CD4-positive, alpha-beta T cell (primary cell): Measurements from ENCODE around the gene NDFIP2. TPM values are rescaled to one million over a fixed set of nuclear protein-coding genes. Genes with fewer than 3 reads are reported as not detected.

ENCODE experiments used
- ATAC-seq: fragments of 200-7000 bp; cut with Tn5 transposase; one replicate; pipeline ENCODE4 v1.10.0; 2022; ENCODE audit warnings: mild to moderate bottlenecking; ENCODE audit not compliant: poor library complexity
- CTCF ChIA-PET: fragments of 350-600 bp; sonication (Branson Sonifier 250); formaldehyde crosslinking; loops from one replicate; lab custom pipeline; 2021; ENCODE audit warnings: antibody characterized with exemption, inconsistent platforms; lab: Charles Lee
- POLR2A ChIA-PET: fragments of 350-600 bp; sonication (Branson Sonifier 250); formaldehyde crosslinking; loops from one replicate; lab custom pipeline; 2021; ENCODE audit warnings: antibody characterized with exemption, inconsistent platforms; lab: Charles Lee
- DNase-seq, 14 experiments: peaks; one replicate each; pipeline ENCODE4 v3.0.0-alpha.2; 2013 to 2020; ENCODE audit warnings: mixed read lengths in 2 of 14
- H3K27ac ChIP-seq, 2 donors: one replicate each; pipeline versions ENCODE4 v1.5.1 to v1.7.0; 2013; ENCODE audit warnings: low read length in 2 of 2, low read depth in 1 of 2, mild to moderate bottlenecking in 1 of 2
- H3K27me3 ChIP-seq, 2 experiments: 1 replicate in 1 of 2; 2 replicates in 1 of 2; pipeline versions ENCODE4 v1.6.1 to v1.7.0; 2013; ENCODE audit warnings: low read length in 2 of 2, control low read depth in 1 of 2, mild to moderate bottlenecking in 1 of 2, moderate library complexity in 1 of 2; ENCODE audit not compliant: insufficient read depth in 2 of 2, control insufficient read depth in 1 of 2
- H3K36me3 ChIP-seq: one replicate; pipeline ENCODE4 v1.6.1; 2013; ENCODE audit warnings: low read length, control low read depth; ENCODE audit not compliant: insufficient read depth
- H3K4me1 ChIP-seq: one replicate; pipeline ENCODE4 v1.6.1; 2013; ENCODE audit warnings: low read length, control low read depth; ENCODE audit not compliant: insufficient read depth
- H3K4me3 ChIP-seq: one replicate; pipeline ENCODE4 v1.5.1; 2013; ENCODE audit warnings: mild to moderate bottlenecking, low read length, moderate library complexity
- H3K9me3 ChIP-seq, 2 experiments: 1 replicate in 1 of 2; 2 replicates in 1 of 2; pipeline versions ENCODE4 v1.6.1 to v1.7.0; 2013; ENCODE audit warnings: low read length in 2 of 2, mild to moderate bottlenecking in 2 of 2, control low read depth in 1 of 2, moderate library complexity in 1 of 2; ENCODE audit not compliant: control insufficient read depth in 1 of 2, insufficient read depth in 1 of 2
- H3K27ac Mint-ChIP-seq: one replicate; pipeline ENCODE4 v1.8.0; 2020; ENCODE audit warnings: mixed read lengths
- H3K27me3 Mint-ChIP-seq: one replicate; pipeline ENCODE4 v1.8.0; 2021; ENCODE audit warnings: mixed read lengths
- H3K36me3 Mint-ChIP-seq: one replicate; pipeline ENCODE4 v1.8.0; 2021; ENCODE audit warnings: low read depth, mixed read lengths
- H3K4me1 Mint-ChIP-seq: one replicate; pipeline ENCODE4 v1.8.0; 2021; ENCODE audit warnings: low read depth, mixed read lengths
- H3K4me3 Mint-ChIP-seq: one replicate; pipeline ENCODE4 v1.8.0; 2020; ENCODE audit warnings: mild to moderate bottlenecking, mixed read lengths
- H3K9me3 Mint-ChIP-seq: one replicate; pipeline ENCODE4 v1.8.0; 2020; ENCODE audit warnings: mixed read lengths
- intact Hi-C, 2 experiments: fragments of 100-400 bp; cut with DNase I in 1 of 2; cut with micrococcal nuclease in 1 of 2; formaldehyde crosslinking; loops; one replicate each; pipeline versions ENCODE4 v1.15.1 to v1.9.0; 2023 to 2025; cut with DNase I, micrococcal nuclease
- total RNA-seq, 174 experiments: library from RNA in 2 of 174; stranded (reverse) in 2 of 174; gene quantifications; one replicate each; pipeline ENCODE4 v1.2.3 and lab custom pipeline; 2021 to 2026
- TF ChIP-seq, protein P1 (sequence below): fragments of 200-600 bp; IDR thresholded peaks from one replicate; pipeline ENCODE4 v1.8.0; 2022; ENCODE audit warnings: antibody characterized with exemption, mild to moderate bottlenecking

The NDFIP2 gene
- total RNA-seq, 2 experiments from 2014 or later = 3.2 to 3.4 TPM

DNA sequence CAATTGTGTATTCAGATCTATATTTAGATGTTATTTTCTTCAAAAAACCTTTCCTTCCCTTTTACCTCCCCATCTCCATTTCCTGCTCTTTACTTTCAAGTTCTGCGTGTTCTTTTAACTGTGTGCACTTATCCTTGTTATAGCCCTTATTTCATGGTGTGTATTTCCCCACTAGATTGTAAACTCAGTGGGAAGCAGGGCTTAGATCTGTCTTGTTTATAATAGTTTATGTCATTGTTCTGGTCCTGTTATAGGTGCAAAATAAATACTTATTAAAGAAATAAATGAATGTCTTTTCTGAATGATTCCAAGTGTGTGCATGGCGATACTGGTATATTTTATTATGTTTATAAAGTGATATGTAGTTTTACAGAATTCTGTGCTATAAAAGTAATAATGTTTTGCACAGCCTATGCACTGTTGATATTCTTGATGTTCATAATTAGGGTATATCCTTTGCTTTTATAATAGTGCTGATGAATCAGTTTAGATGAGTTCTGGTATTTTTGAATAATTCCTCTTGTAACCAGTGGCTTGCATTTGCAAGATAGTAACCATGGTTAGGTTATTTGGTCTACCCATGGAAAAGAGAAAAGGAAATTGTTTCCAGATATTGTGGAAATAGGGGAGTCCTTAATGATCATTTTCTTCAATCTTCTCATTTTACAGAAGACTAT is 12.1 kb downstream of the NDFIP2 start:
- CTCF ChIA-PET = interaction anchor here (1.5 kb wide), 1 partner anchor 9 kb away, joined by 5 read pairs; no protein-coding TSS in a partner anchor

DNA sequence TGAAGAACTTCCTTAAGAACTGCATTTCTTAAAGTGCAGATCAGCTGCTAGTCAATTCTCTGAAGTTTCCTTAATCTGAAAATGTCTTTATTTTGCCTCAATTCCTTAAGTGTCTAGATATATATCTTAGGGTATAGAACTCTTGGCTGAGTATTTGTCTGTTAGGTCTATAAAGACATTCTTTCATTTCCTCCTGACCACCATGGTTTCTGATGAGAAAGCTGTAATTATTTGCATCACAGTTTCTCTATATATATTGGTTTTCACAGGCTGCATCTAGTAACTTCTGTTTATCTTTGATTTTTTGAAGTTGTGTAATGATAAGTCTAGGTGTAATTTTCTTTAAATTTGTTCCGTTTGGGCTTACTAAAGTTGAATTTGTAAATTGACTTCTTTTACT is 15.2 kb downstream of the NDFIP2 start:
- Mint-ChIP-seq H3K4me3 (no peak overlapping the region), H3K27ac (no peak overlapping the region), H3K4me1 (peaks cover 71% of the 10 kb centered on the region), H3K36me3 (no peaks in the 10 kb centered on the region), H3K9me3 (no peaks in the 10 kb centered on the region), H3K27me3 (no peaks in the 10 kb centered on the region)
- CTCF ChIA-PET = interaction anchor here (1.0 kb wide), 1 partner anchor 15 kb away, joined by 4 read pairs; the partner anchor contains the start of gene NDFIP2
- ATAC-seq (no peak), DNase-seq (no peak)
- POLR2A ChIA-PET = no interaction called here
- H3K4me3 ChIP-seq = no peak overlapping the region
- no peaks in the 10 kb centered on the region for H3K9me3 ChIP-seq
- H3K36me3 ChIP-seq = no peaks in the 10 kb centered on the region
- H3K27ac ChIP-seq = no peak overlapping the region
- peaks cover 4% of the 10 kb centered on the region for H3K4me1 ChIP-seq
- H3K27me3 ChIP-seq = no peaks in the 10 kb centered on the region
- TF ChIP-seq, protein P1, sequence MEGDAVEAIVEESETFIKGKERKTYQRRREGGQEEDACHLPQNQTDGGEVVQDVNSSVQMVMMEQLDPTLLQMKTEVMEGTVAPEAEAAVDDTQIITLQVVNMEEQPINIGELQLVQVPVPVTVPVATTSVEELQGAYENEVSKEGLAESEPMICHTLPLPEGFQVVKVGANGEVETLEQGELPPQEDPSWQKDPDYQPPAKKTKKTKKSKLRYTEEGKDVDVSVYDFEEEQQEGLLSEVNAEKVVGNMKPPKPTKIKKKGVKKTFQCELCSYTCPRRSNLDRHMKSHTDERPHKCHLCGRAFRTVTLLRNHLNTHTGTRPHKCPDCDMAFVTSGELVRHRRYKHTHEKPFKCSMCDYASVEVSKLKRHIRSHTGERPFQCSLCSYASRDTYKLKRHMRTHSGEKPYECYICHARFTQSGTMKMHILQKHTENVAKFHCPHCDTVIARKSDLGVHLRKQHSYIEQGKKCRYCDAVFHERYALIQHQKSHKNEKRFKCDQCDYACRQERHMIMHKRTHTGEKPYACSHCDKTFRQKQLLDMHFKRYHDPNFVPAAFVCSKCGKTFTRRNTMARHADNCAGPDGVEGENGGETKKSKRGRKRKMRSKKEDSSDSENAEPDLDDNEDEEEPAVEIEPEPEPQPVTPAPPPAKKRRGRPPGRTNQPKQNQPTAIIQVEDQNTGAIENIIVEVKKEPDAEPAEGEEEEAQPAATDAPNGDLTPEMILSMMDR = no peak
- intact Hi-C loops = no loop called here

More for the DNA sequence above, 12.1 kb downstream of the NDFIP2 start:
- no peaks in the 10 kb centered on the region for H3K36me3 ChIP-seq
- H3K27ac ChIP-seq = no peak overlapping the region
- POLR2A ChIA-PET = interaction anchor here (0.7 to 1.6 kb wide), 3 partner anchors 9 to 12 kb away, joined by 3 to 4 read pairs (median 4); partner anchors contain the start of gene NDFIP2
- H3K9me3 ChIP-seq = no peaks in the 10 kb centered on the region
- no peak for ATAC-seq
- Mint-ChIP-seq H3K4me3 (peak overlapping the region; percentile 28), H3K27me3 (no peaks in the 10 kb centered on the region), H3K27ac (no peak overlapping the region), H3K9me3 (no peaks in the 10 kb centered on the region), H3K4me1 (peaks cover 64% of the 10 kb centered on the region), H3K36me3 (no peaks in the 10 kb centered on the region)
- TF ChIP-seq, protein P1 = no peak
- DNase-seq = no peak
- no peak overlapping the region for H3K4me3 ChIP-seq
- peaks cover 4% of the 10 kb centered on the region for H3K4me1 ChIP-seq
- intact Hi-C loops = loop anchor here in 1 of 2 experiments (5.0 kb wide), 1 partner anchor 71 kb away; no protein-coding TSS in a partner anchor
- no peaks in the 10 kb centered on the region for H3K27me3 ChIP-seq

DNA sequence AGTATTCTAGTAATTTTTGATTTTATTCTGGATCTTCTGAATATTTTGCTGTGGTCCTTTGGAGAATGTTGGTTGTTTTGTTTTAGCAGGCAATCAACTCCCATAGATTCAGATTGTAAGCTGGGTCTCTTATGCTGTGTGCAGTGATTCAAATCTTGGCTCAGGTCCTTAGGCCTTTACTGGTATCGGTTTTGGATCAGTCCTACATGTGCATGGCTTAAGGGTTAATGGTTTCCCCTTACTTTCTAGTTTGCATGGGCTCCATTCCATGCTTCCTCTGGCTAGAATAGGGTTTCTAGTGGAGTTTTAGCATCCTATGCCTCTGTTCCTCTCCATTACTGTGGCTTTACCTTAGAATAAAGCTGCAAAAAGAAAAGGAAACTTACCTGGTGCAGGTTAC is 16.1 kb downstream of the NDFIP2 start:
- DNase-seq = no peak
- Mint-ChIP-seq H3K4me1 (peaks cover 71% of the 10 kb centered on the region), H3K27me3 (no peaks in the 10 kb centered on the region), H3K27ac (no peak overlapping the region), H3K9me3 (no peaks in the 10 kb centered on the region), H3K36me3 (no peaks in the 10 kb centered on the region), H3K4me3 (no peak overlapping the region)
- POLR2A ChIA-PET = no interaction called here
- TF ChIP-seq, protein P1 = no peak
- Histone ChIP-seq H3K9me3 (no peaks in the 10 kb centered on the region), H3K4me3 (no peak overlapping the region), H3K4me1 (peaks cover 4% of the 10 kb centered on the region), H3K36me3 (no peaks in the 10 kb centered on the region), H3K27me3 (no peaks in the 10 kb centered on the region), H3K27ac (no peak overlapping the region)
- no peak for ATAC-seq
- CTCF ChIA-PET = no interaction called here
- intact Hi-C loops = no loop called here
